HL-60 (cell line): ENCODE data around the gene P2RY6.
A peak's percentile ranks its signal among the peaks of the same experiment; 100 is the strongest.
"Not testable (repeated sequence)": the region's sequence is repeated elsewhere in the genome, so short reads cannot be mapped to it uniquely, and the experiment has no call there.

Source experiments
- DNase-seq, 2 experiments: peaks; one replicate each; pipeline ENCODE4 v3.0.0-alpha.2; 2010 to 2020; ENCODE audit warnings: low read depth in 1 of 2, low spot score in 1 of 2
- H3K27ac ChIP-seq: fragments of 250-450 bp; sonication (Bioruptor Pico); replicated peaks from 2 replicates; pipeline ENCODE4 v1.5.1; 2020; ENCODE audit warnings: mild to moderate bottlenecking, moderate library complexity
- H3K27me3 ChIP-seq: fragments of 250-450 bp; sonication (Bioruptor Pico); 2 replicates; pipeline ENCODE4 v1.5.1; 2021; ENCODE audit warnings: mild to moderate bottlenecking, moderate library complexity; ENCODE audit not compliant: insufficient read depth, poor library complexity, severe bottlenecking
- H3K4me3 ChIP-seq: replicated peaks from 2 replicates; pipeline ENCODE4 v1.5.1; 2011; ENCODE audit warnings: mild to moderate bottlenecking, control low read depth, low read length; ENCODE audit not compliant: insufficient read depth
- GABPA ChIP-seq: IDR thresholded peaks from 2 replicates; pipeline ENCODE4 v1.6.1; 2012; ENCODE audit warnings: low read depth
- POLR2AphosphoS5 ChIP-seq: IDR thresholded peaks from 2 replicates; pipeline ENCODE4 v1.6.1; 2012; ENCODE audit warnings: low read depth
- REST ChIP-seq: IDR thresholded peaks from 2 replicates; pipeline ENCODE4 v1.6.1; 2012; ENCODE audit warnings: low read depth; ENCODE audit not compliant: insufficient replicate concordance
- SPI1 ChIP-seq: IDR thresholded peaks from 2 replicates; pipeline ENCODE4 v1.6.1; 2012; ENCODE audit warnings: low read depth, mild to moderate bottlenecking, borderline replicate concordance
- TF ChIP-seq, protein P1 (sequence below): IDR thresholded peaks from one replicate; pipeline ENCODE4 v1.5.1; 2011; ENCODE audit warnings: low read length, control low read depth, inconsistent platforms; ENCODE audit not compliant: insufficient read depth

The P2RY6 gene

GRCh38 chr11:73230931-73231330 lies 41.2 kb upstream of the P2RY6 start:
- no peak for DNase-seq
- H3K27me3 ChIP-seq: no peaks in the 10 kb centered on the region
- TF ChIP-seq, protein P1, sequence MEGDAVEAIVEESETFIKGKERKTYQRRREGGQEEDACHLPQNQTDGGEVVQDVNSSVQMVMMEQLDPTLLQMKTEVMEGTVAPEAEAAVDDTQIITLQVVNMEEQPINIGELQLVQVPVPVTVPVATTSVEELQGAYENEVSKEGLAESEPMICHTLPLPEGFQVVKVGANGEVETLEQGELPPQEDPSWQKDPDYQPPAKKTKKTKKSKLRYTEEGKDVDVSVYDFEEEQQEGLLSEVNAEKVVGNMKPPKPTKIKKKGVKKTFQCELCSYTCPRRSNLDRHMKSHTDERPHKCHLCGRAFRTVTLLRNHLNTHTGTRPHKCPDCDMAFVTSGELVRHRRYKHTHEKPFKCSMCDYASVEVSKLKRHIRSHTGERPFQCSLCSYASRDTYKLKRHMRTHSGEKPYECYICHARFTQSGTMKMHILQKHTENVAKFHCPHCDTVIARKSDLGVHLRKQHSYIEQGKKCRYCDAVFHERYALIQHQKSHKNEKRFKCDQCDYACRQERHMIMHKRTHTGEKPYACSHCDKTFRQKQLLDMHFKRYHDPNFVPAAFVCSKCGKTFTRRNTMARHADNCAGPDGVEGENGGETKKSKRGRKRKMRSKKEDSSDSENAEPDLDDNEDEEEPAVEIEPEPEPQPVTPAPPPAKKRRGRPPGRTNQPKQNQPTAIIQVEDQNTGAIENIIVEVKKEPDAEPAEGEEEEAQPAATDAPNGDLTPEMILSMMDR: no peak
- no peak for TF ChIP-seq REST
- no peak for TF ChIP-seq POLR2AphosphoS5
- no peak for TF ChIP-seq SPI1
- no peak for TF ChIP-seq GABPA
- H3K27ac ChIP-seq: no peak overlapping the region
- no peak overlapping the region for H3K4me3 ChIP-seq

GRCh38 chr11:73232487-73232886 lies 39.7 kb upstream of the P2RY6 start:
- not testable (repeated sequence) for DNase-seq, H3K4me3 ChIP-seq

DNA sequence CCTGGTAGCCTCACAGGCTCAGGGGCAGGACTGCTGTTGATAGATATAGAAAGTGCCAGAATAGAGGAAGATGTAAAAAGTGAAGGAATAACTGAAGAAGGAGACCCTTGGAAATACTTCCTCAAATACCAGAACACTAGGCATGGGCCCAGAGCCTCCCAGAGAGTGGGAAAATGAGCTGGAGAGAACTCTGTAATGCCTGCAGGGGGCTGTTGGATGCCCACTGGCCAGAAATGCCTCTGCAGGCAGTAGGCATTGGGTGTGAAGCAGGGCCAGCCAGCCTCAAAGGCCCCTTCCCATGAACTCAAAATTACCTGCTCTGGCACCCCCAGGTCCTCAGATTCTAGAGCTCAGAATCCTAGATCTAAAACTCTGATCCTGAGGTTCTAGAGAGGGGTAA lies 38.9 kb upstream of the P2RY6 start:
- TF ChIP-seq SPI1 (no peak), GABPA (no peak), REST (no peak), POLR2AphosphoS5 (no peak)
- TF ChIP-seq, protein P1: no peak
- Histone ChIP-seq H3K27ac (0 out of 2 replicates have a peak overlapping the region, but pooled peaks have one; percentile 17), H3K4me3 (no peak overlapping the region), H3K27me3 (no peaks in the 10 kb centered on the region)
- DNase-seq: no peak

More at GRCh38 chr11:73232487-73232886, 39.7 kb upstream of the P2RY6 start:
- H3K27me3 ChIP-seq, H3K27ac ChIP-seq: not testable (repeated sequence)

DNA sequence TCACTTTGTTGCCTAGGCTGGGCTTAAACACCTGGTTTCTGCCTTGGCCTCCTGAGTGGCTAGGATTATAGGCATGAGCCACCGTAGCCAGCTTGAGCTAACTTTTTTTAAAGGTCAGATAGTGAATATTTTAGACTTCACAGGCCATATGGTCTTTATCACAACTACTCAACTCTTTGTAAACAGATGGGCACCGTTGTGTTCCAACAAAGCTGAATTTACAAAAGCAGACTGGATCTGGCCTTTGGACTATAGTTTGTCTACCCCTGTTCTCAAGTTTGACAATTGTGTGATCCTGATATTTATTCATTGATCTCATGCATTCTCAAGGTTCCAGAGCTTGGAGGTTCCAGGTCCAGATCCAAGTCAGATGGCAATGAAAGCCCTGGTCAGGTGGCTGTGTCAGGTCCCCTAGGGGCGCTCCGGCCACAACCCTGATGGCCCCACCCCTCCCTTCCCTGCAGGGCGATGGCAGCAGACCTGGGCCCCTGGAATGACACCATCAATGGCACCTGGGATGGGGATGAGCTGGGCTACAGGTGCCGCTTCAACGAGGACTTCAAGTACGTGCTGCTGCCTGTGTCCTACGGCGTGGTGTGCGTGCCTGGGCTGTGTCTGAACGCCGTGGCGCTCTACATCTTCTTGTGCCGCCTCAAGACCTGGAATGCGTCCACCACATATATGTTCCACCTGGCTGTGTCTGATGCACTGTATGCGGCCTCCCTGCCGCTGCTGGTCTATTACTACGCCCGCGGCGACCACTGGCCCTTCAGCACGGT lies 38.3 kb upstream of the P2RY6 start:
- no peak for DNase-seq
- Histone ChIP-seq H3K4me3 (no peak overlapping the region), H3K27ac (no peak overlapping the region), H3K27me3 (no peaks in the 10 kb centered on the region)
- TF ChIP-seq GABPA (no peak), REST (no peak), SPI1 (no peak), POLR2AphosphoS5 (no peak)
- TF ChIP-seq, protein P1: no peak
